ENCODE measurements around the gene SECISBP2L.

Gene SECISBP2L

GRCh38 chr15:49036650-49037545, 9.3 kb downstream of the SECISBP2L start:
- no peak for TF ChIP-seq ESRRG (CRISPR knock-in tag; IDR thresholded peaks at IDR 0.05)
- TF ChIP-seq BACH2 (CRISPR knock-in tag; IDR thresholded peaks at IDR 0.05; ENCODE audit: borderline replicate concordance) = no peak
- TF ChIP-seq, protein P1, sequence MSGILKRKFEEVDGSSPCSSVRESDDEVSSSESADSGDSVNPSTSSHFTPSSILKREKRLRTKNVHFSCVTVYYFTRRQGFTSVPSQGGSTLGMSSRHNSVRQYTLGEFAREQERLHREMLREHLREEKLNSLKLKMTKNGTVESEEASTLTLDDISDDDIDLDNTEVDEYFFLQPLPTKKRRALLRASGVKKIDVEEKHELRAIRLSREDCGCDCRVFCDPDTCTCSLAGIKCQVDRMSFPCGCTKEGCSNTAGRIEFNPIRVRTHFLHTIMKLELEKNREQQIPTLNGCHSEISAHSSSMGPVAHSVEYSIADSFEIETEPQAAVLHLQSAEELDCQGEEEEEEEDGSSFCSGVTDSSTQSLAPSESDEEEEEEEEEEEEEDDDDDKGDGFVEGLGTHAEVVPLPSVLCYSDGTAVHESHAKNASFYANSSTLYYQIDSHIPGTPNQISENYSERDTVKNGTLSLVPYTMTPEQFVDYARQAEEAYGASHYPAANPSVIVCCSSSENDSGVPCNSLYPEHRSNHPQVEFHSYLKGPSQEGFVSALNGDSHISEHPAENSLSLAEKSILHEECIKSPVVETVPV (CRISPR knock-in tag; IDR thresholded peaks at IDR 0.05) = no peak
- ATAC-seq = peak; percentile 45; the same call in 1 of the 3 replicates

DNA sequence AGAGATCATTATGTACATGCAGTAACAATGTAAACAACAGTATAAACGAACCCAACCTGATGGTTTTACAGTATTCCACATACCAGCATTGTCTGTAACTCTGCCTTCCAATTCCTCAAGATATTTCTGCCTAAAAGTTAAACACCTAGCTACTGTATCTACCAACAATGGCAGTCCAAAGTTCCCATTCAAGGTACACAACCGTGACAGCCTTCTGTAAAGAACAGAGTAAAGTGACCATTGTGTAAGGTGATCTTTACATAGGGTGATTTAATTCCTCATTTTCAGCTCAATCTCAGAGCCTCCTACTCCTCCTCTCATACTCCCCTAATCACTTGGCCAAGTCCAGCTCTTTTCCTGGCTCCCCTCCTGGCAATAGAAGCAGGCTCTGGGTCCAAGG, 10.4 kb downstream of the SECISBP2L start:
- TF ChIP-seq RARB (CRISPR knock-in tag; IDR thresholded peaks at IDR 0.05) (no peak), ZC3H10 (CRISPR knock-in tag; IDR thresholded peaks at IDR 0.05) (no peak), GLIS3 (CRISPR knock-in tag; IDR thresholded peaks at IDR 0.05) (no peak), TCF4 (CRISPR knock-in tag; IDR thresholded peaks at IDR 0.05; ENCODE audit: borderline replicate concordance) (no peak), TSHZ2 (CRISPR knock-in tag; IDR thresholded peaks at IDR 0.05) (no peak), POU6F1 (CRISPR knock-in tag; IDR thresholded peaks at IDR 0.05; ENCODE audit: borderline replicate concordance, low read depth) (no peak), BACH2 (CRISPR knock-in tag; IDR thresholded peaks at IDR 0.05; ENCODE audit: borderline replicate concordance) (no peak), ZFP30 (CRISPR knock-in tag; IDR thresholded peaks at IDR 0.05) (no peak)
- TF ChIP-seq, protein P1 (CRISPR knock-in tag; IDR thresholded peaks at IDR 0.05) = no peak
- no peak for ATAC-seq

- ATAC-seq = no peak
- TF ChIP-seq, protein P2, sequence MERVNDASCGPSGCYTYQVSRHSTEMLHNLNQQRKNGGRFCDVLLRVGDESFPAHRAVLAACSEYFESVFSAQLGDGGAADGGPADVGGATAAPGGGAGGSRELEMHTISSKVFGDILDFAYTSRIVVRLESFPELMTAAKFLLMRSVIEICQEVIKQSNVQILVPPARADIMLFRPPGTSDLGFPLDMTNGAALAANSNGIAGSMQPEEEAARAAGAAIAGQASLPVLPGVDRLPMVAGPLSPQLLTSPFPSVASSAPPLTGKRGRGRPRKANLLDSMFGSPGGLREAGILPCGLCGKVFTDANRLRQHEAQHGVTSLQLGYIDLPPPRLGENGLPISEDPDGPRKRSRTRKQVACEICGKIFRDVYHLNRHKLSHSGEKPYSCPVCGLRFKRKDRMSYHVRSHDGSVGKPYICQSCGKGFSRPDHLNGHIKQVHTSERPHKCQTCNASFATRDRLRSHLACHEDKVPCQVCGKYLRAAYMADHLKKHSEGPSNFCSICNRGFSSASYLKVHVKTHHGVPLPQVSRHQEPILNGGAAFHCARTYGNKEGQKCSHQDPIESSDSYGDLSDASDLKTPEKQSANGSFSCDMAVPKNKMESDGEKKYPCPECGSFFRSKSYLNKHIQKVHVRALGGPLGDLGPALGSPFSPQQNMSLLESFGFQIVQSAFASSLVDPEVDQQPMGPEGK (CRISPR knock-in tag; IDR thresholded peaks at IDR 0.05; ENCODE audit: borderline replicate concordance) = no peak
- TF ChIP-seq TOX (CRISPR knock-in tag; IDR thresholded peaks at IDR 0.05; ENCODE audit: borderline replicate concordance) (no peak), POU6F1 (CRISPR knock-in tag; IDR thresholded peaks at IDR 0.05; ENCODE audit: borderline replicate concordance, low read depth) (no peak), PPARA (CRISPR knock-in tag; IDR thresholded peaks at IDR 0.05; ENCODE audit: borderline replicate concordance) (no peak), ESRRG (CRISPR knock-in tag; IDR thresholded peaks at IDR 0.05) (no peak), CSDC2 (CRISPR knock-in tag; IDR thresholded peaks at IDR 0.05) (no peak), SNAI2 (CRISPR knock-in tag; IDR thresholded peaks at IDR 0.05) (no peak), TSHZ2 (CRISPR knock-in tag; IDR thresholded peaks at IDR 0.05) (no peak), ZNF8 (CRISPR knock-in tag; IDR thresholded peaks at IDR 0.05) (no peak), ZFP30 (CRISPR knock-in tag; IDR thresholded peaks at IDR 0.05) (no peak)
- TF ChIP-seq, protein P3, sequence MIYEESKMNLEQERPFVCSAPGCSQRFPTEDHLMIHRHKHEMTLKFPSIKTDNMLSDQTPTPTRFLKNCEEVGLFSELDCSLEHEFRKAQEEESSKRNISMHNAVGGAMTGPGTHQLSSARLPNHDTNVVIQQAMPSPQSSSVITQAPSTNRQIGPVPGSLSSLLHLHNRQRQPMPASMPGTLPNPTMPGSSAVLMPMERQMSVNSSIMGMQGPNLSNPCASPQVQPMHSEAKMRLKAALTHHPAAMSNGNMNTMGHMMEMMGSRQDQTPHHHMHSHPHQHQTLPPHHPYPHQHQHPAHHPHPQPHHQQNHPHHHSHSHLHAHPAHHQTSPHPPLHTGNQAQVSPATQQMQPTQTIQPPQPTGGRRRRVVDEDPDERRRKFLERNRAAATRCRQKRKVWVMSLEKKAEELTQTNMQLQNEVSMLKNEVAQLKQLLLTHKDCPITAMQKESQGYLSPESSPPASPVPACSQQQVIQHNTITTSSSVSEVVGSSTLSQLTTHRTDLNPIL (CRISPR knock-in tag; IDR thresholded peaks at IDR 0.05; ENCODE audit: low read depth) = no peak
- TF ChIP-seq, protein P1 (CRISPR knock-in tag; IDR thresholded peaks at IDR 0.05) = no peak
Observed at GRCh38 chr15:49032601-49033145, 13.6 kb downstream of the SECISBP2L start.
